SK-N-MC (cell line): ENCODE data around the gene LEF1.

Experiments used
- EZH2 ChIP-seq: fragments of 200-600 bp; sonication (generic); IDR thresholded peaks from one replicate; pipeline ENCODE4 v1.6.1; 2017; ENCODE audit warnings: antibody characterized with exemption
- FOXP2 ChIP-seq: optimal IDR thresholded peaks from 2 replicates; pipeline ENCODE3; 2011; ENCODE audit warnings: mild to moderate bottlenecking, moderate library complexity; ENCODE audit not compliant: insufficient read depth; ENCODE audit errors: extremely low read length, control extremely low read depth
- POLR2AphosphoS5 ChIP-seq: IDR thresholded peaks from 2 replicates; pipeline ENCODE4 v1.6.1; 2012; ENCODE audit warnings: mild to moderate bottlenecking, low read depth, low read length, borderline replicate concordance

DNA sequence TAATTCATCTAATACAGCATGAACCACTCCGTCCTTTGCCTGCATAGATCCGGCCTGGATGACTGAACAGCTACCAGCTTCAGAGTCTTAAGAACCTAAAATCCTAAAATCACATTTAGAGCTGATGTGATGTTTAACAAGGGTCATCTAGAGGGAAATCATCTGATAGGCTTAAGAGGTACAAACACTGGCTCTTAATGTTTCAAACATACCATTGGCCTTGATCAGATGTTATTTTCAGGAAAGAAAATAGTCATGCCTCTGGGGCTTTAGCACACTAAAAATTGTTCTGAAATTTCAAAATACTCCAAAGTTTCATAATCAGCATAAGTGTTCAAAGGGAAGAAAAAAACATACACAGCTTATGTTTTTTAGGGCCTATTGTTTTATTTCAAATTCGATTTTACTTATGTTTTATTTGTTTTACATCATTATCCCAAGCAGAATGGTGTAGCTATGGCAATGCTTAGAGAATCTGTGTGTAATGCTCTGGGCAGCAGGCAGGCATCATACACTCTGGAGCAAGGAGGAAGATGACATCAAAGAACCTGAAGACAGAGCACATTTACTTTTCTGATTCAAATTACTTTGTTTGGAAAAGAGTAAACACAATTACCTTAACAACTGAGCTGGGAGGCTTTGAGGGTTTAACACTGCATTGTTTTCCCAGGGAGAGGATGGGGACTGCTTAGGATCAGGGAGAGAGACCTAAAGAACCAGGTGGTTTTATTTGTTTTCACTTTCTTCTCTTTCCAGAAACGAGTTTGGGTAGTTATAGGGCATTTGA, 25.3 kb upstream of the LEF1 start:
- TF ChIP-seq POLR2AphosphoS5 (no peak), EZH2 (no peak), FOXP2 (no peak)
